Muscle layer of colon (tissue), 2 donors: Measurements from ENCODE around the gene ADRA2A.

Experiments used
- H3K27ac ChIP-seq: one replicate; pipeline ENCODE4 v1.7.0; 2013; ENCODE audit warnings: low read depth, mild to moderate bottlenecking, low read length, moderate library complexity
- H3K27me3 ChIP-seq, 2 donors: one replicate each; pipeline ENCODE4 v1.7.0; 2013; ENCODE audit warnings: low read length in 2 of 2, mild to moderate bottlenecking in 2 of 2; ENCODE audit not compliant: insufficient read depth in 2 of 2, control insufficient read depth in 1 of 2
- H3K36me3 ChIP-seq: one replicate; pipeline ENCODE4 v1.7.0; 2013; ENCODE audit warnings: mild to moderate bottlenecking, low read length; ENCODE audit not compliant: insufficient read depth
- H3K4me1 ChIP-seq: one replicate; pipeline ENCODE4 v1.7.0; 2013; ENCODE audit warnings: mild to moderate bottlenecking, low read length; ENCODE audit not compliant: insufficient read depth
- H3K4me3 ChIP-seq, 2 donors: one replicate each; pipeline ENCODE4 v1.7.0; 2013; ENCODE audit warnings: low read length in 2 of 2, low read depth in 1 of 2, mild to moderate bottlenecking in 1 of 2, moderate library complexity in 1 of 2
- H3K9ac ChIP-seq: one replicate; pipeline ENCODE4 v1.7.0; 2013; ENCODE audit warnings: low read length
- H3K9me3 ChIP-seq: one replicate; pipeline ENCODE4 v1.7.0; 2013; ENCODE audit warnings: mild to moderate bottlenecking, low read length
- donor health status: abdominal sarcoma.
- donor health status: Adenocarcinoma of cecum.

Gene ADRA2A

GRCh38 chr10:111114758-111115500 is 38.1 kb downstream of the ADRA2A start:
- Histone ChIP-seq H3K27me3 (no peaks in the 10 kb centered on the region), H3K9me3 (no peaks in the 10 kb centered on the region), H3K9ac (no peak overlapping the region), H3K4me3 (no peak overlapping the region), H3K4me1 (no peaks in the 10 kb centered on the region), H3K36me3 (no peaks in the 10 kb centered on the region), H3K27ac (no peak overlapping the region)

- no peak overlapping the region for H3K4me3 ChIP-seq
- H3K4me1 ChIP-seq: no peaks in the 10 kb centered on the region
- no peak overlapping the region for H3K9ac ChIP-seq
- no peak overlapping the region for H3K27ac ChIP-seq
- no peaks in the 10 kb centered on the region for H3K27me3 ChIP-seq
- no peaks in the 10 kb centered on the region for H3K36me3 ChIP-seq
- H3K9me3 ChIP-seq: no peaks in the 10 kb centered on the region
Measured at GRCh38 chr10:111116211-111116610, 39.4 kb downstream of the ADRA2A start.

GRCh38 chr10:111116762-111117445 is 40.1 kb downstream of the ADRA2A start:
- Histone ChIP-seq H3K27ac (no peak overlapping the region), H3K4me1 (no peaks in the 10 kb centered on the region), H3K9ac (no peak overlapping the region), H3K36me3 (no peaks in the 10 kb centered on the region), H3K9me3 (no peaks in the 10 kb centered on the region), H3K27me3 (no peaks in the 10 kb centered on the region), H3K4me3 (no peak overlapping the region)

- no peak overlapping the region for H3K9ac ChIP-seq
- H3K9me3 ChIP-seq: no peaks in the 10 kb centered on the region
- no peak overlapping the region for H3K27ac ChIP-seq
- H3K27me3 ChIP-seq: no peaks in the 10 kb centered on the region
- no peak overlapping the region for H3K4me3 ChIP-seq
- H3K4me1 ChIP-seq: no peaks in the 10 kb centered on the region
- H3K36me3 ChIP-seq: no peaks in the 10 kb centered on the region
Measured at GRCh38 chr10:111117528-111118277, 40.9 kb downstream of the ADRA2A start.

GRCh38 chr10:111118758-111119157 is 41.9 kb downstream of the ADRA2A start:
- Histone ChIP-seq H3K4me3 (no peak overlapping the region), H3K9ac (no peak overlapping the region), H3K4me1 (no peaks in the 10 kb centered on the region), H3K27ac (no peak overlapping the region), H3K27me3 (no peaks in the 10 kb centered on the region), H3K9me3 (no peaks in the 10 kb centered on the region), H3K36me3 (no peaks in the 10 kb centered on the region)

GRCh38 chr10:111119637-111120036 is 42.8 kb downstream of the ADRA2A start:
- Histone ChIP-seq H3K4me3 (no peak overlapping the region), H3K36me3 (no peaks in the 10 kb centered on the region), H3K9me3 (no peaks in the 10 kb centered on the region), H3K9ac (no peak overlapping the region), H3K27ac (no peak overlapping the region), H3K27me3 (no peaks in the 10 kb centered on the region), H3K4me1 (no peaks in the 10 kb centered on the region)

GRCh38 chr10:111122127-111122526 is 45.3 kb downstream of the ADRA2A start:
- H3K4me1 ChIP-seq: no peaks in the 10 kb centered on the region

GRCh38 chr10:111123883-111124282 is 47.1 kb downstream of the ADRA2A start:
- H3K27ac ChIP-seq: no peak overlapping the region
- H3K4me1 ChIP-seq: no peaks in the 10 kb centered on the region
- H3K27me3 ChIP-seq: no peaks in the 10 kb centered on the region
- H3K9me3 ChIP-seq: no peaks in the 10 kb centered on the region
- no peak overlapping the region for H3K4me3 ChIP-seq
- no peaks in the 10 kb centered on the region for H3K36me3 ChIP-seq
- H3K9ac ChIP-seq: no peak overlapping the region

More at GRCh38 chr10:111122127-111122526, 45.3 kb downstream of the ADRA2A start:
- Histone ChIP-seq H3K9ac (no peak overlapping the region), H3K9me3 (no peaks in the 10 kb centered on the region), H3K27me3 (no peaks in the 10 kb centered on the region), H3K27ac (no peak overlapping the region), H3K4me3 (no peak overlapping the region), H3K36me3 (no peaks in the 10 kb centered on the region)

- Histone ChIP-seq H3K27me3 (no peaks in the 10 kb centered on the region), H3K4me1 (no peaks in the 10 kb centered on the region), H3K27ac (no peak overlapping the region), H3K36me3 (no peaks in the 10 kb centered on the region), H3K4me3 (no peak overlapping the region), H3K9ac (no peak overlapping the region), H3K9me3 (no peaks in the 10 kb centered on the region)
Measured at GRCh38 chr10:111125102-111125501, 48.3 kb downstream of the ADRA2A start.

GRCh38 chr10:111126077-111126476 is 49.2 kb downstream of the ADRA2A start:
- no peaks in the 10 kb centered on the region for H3K36me3 ChIP-seq
- no peaks in the 10 kb centered on the region for H3K9me3 ChIP-seq
- H3K27me3 ChIP-seq: no peaks in the 10 kb centered on the region
- no peaks in the 10 kb centered on the region for H3K4me1 ChIP-seq
- H3K27ac ChIP-seq: no peak overlapping the region
- H3K4me3 ChIP-seq: no peak overlapping the region
- H3K9ac ChIP-seq: no peak overlapping the region

GRCh38 chr10:111127081-111127848 is 50.4 kb downstream of the ADRA2A start:
- no peaks in the 10 kb centered on the region for H3K4me1 ChIP-seq
- no peak overlapping the region for H3K4me3 ChIP-seq
- H3K9me3 ChIP-seq: no peaks in the 10 kb centered on the region
- H3K36me3 ChIP-seq: no peaks in the 10 kb centered on the region
- no peak overlapping the region for H3K27ac ChIP-seq
- H3K27me3 ChIP-seq: no peaks in the 10 kb centered on the region
- no peak overlapping the region for H3K9ac ChIP-seq
